NCI-H2107 (cell line): Measurements from ENCODE around the gene ELP5.
"Not testable (repeated sequence)": the region's sequence is repeated elsewhere in the genome, so short reads cannot be mapped to it uniquely, and the experiment has no call there.

Experiments used
- DNase-seq: peaks from one replicate; lab custom pipeline; 2025; lab: John Stamatoyannopoulos, UW

Gene ELP5

GRCh38 chr17:7236808-7237207 is 15.2 kb upstream of the ELP5 start:
- no peak for DNase-seq

DNA sequence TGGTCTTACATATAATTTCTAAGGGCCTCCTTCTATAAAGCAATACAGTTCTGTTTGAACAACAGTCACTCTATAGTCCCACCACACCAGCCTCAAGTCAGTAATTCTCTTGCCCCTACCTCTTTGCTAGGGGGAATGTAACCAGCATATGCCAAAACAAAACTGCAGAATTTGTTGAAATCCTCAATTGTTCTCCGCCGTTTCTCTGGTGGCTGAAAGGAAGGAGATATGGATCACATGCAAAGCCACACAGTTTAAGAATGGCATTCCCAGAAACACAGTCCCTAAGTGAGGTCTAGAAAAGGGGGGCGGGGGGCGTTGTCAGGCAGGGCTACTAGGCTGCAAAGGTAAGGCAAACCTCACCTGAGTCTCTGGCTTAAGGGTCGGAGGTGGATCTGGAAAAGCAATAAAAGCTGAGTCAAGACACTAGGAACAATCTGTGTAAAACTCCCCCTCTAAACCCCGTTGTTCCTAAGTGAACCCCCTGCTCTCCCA is 14.7 kb upstream of the ELP5 start:
- DNase-seq = no peak

DNA sequence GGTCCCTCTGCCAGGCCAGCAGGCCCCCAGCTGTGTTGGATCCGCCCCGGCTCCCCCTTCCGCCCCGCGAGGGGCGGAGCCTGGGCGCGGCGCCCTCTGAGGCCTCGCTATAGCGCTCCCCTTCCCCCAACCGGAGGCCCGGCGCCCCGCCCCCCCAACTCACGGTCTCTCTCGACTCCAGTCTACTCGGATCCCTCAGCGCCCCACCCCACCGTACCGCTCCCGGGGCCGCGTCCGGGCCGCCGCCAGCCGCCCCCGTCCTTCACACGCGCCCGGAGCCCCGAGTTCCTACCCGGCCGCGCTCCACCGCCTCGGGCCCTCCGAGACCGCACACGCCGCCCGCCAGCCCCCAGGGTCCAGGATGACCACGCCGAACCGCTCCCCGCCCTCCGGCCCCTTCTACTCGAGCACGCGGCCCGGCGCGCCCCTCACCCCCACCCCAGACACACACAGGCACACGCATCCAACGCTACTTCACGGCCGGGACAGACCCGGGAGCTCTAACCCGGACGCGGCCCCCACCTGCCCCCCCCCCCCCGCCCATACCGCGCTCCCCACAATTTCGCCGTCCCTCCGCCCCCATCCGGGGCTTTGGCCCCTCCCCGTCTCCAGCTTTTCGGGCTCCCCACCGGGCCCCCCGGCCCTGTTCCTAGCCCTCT is 14.1 kb upstream of the ELP5 start:
- DNase-seq = peak; percentile 22

DNA sequence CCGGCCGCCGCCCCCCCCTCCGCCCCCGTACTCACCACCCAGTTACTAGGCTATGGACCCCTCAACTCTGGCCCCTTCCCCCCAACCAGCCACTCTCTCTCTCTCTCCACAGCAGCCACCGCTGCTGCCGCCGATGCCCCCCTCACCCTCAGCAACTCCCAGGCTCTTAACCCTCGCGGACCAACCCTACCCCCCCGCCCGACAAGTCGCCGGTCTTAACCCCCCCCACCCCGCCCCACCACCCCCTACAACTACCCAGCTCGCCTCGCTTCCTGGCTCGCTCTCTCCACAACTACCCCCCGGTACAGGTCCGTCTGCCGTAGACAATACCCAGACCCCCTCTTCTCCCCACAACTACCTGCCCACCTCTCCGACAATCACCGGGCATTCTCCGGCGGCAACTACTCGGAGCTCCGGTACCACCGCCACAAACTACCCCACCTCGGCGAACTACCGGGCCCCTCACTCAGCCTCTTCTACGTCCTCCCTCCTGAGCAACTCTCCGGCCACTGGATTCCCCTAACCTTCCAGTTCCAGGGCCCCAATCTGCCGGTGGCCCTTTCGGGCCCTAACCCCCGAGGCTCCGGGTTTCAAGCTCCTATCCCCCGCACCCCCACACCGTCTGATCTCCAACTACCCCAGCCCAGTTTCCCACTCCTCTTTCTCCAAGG is 13.5 kb upstream of the ELP5 start:
- DNase-seq = no peak

DNA sequence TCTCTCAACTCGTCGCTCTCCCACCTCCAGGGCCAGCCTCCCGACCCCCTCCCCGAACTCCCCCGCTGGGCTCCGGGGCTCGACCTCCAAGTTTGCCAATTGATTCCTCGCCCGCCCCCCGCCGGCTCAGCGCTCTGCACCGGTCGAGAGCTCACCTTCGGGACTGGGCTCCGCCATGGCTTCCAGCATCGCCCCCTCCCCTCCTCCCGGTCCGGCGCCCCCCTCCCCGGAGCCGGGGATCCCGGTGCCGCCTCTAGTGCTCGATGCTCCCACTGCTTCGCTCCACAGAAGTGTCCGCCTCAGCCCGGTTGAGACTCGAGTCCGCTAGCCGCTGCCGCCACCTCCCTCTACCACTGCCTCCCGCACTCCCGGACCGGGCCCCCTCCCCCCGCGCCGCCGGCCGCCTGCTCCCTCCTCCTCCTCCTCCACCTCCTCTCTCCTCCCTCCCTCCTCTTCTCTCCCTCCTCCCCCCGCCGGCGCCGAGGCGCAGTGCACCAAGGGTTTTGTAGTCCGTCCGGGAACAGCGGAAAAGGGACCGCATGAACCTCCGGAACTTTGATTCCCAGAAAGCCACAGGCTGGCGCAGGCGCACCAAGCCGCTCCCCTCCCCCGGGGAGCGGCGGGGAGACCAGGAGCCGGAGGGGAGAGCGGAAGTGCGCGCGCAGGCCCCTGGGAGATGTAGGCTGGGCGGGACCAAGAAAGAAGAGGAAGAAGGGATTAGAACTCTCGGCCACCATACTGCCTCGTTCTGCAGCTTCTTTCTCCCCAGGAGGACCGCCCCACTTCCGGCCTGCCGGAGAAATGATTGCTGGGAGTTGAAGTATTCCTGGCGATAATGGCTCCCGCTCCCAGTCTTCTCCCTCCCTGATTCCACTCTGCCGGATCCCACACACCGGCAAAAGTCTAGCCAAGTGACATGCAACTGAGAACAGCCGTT is 12.7 kb upstream of the ELP5 start, which contains the start of gene PHF23:
TSS of gene PHF23 (minus strand) at position 367 of the 937 bp plus-strand sequence. CDS start at position 189, 178 bp downstream.
- peak; percentile 88 for DNase-seq

DNA sequence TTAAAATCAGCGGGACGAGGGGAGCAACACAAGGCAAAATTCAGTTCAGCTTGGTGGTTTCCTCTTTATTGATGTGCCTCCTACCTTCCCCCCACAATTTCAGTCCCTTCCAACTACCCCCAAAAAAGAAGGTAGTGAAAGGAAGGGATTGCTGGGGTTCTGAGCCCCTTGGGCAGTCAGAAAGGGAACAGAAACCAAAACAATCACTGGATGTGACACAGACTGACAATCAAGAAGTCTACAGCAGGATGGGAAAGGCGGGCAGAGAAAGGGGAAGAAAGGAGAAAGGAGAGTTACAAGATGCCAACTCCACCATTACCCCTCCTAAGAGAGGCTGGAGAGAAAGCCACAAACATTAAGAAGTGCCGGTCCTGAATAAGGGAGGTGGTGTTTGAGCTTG is 11.6 kb upstream of the ELP5 start:
- DNase-seq = no peak

DNA sequence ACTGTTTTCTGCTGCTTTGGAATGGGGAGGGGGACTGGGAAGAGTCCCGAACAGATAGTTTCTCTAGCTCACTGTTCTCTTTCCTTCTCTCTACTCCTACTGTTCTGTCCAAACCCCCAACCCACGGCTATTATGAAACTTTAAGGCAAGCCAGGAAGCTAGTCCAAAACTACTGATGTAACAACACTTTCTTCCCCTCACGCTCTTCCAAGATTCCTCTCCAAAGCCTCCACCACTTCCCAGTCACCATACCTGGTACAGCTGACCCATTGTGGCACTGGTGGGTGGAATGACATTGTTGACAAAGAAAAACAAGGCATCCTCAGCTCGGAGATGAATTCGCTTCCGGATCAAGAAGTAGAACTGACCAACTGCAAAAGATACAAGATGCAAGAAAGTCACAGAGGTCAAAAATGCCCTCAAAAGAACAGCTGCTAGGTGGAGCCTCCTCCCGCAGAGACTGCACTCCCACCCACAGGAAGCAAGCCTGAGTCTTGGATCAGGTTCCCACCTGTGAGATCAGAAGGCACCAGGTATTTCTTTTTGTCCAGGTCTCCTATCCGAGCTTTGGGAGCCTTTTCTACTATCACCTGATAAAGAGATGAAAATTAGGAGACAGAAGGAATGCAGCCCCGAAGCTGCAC is 10.8 kb upstream of the ELP5 start:
- DNase-seq = no peak

DNA sequence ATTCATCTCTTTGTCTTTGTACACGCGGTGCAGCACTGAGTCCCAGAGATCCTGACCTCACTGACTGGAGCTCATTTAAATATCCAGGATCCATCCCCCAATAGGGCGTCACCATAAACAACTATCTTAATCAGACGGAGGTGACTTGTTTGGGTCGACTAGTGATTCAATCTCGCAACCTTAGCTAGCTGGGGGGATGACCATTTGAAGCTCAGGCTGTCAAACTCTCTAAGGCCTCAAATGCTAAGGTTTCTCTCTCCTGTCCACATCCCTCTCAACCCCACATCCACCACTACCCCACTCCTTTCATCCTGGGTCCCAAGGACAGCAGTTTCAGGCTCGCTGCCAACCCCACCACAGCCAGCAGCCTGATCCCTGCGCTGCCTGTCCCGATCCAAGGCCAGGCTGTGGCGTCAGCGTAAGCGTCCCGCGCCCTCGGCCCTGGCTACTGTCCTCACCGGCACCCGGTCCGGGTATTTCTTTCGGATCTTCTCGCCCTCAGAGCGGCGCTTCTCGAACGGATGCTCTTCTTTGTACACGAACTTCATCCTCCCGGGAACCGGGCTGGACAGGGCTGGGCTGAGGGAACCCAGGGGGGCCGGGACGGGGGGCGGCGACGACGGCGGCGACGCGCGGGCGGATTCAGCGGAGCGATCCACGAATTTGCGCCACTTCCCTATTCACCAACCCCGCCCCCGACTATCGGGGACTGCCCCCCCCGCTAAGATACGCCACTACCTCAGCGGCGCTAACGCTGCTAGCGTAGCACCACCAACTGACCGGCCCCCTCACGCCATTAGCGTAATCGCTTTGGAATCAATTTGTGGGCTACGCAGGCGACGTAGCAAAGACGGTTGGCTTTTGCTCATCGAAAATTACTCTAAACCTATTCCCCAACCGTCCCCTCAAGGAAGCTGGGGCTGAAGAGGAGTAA is 10.0 kb upstream of the ELP5 start, which contains the start of gene GABARAP:
TSS of gene GABARAP (minus strand) at position 667 of the 934 bp plus-strand sequence. CDS start at position 548, 119 bp downstream.
- peak; percentile 53 for DNase-seq

DNA sequence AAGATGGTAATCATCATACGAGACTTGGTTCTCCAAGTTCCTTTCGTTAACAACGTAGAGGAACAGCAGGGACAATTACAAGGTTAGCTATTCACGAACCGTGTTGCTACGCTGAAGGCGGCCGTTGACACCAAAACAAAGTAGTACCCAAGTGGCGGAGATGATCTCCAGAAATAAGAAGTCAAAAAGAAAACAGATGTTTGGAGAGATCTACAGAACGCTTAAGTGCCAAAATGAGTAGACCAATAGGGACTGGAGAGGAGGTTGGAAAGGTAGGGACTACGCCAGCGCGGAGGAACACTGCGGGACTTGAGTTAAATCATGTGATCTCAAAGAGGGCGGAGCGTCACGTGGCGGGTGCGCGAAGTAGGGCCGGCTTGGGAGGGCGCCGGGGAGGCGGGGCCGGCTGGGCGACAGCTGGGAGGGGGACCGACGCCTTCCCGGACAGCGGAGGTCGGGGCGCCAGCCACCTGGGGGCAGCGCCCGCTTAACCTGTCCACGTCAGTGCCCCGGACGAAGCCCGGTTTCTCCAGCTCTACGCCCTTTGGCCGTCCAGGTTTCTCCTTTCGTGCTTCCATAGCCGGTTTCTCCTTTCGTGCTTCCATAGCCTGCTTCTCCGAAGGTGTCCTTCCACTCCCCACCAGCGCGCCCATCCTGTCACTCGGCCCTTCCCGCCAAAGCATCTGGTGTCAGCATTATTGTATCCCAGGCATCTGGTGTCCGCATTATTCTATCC is 9.1 kb upstream of the ELP5 start:
- peak; percentile 75 for DNase-seq

GRCh38 chr17:7243453-7243729 is 8.6 kb upstream of the ELP5 start:
- no peak for DNase-seq

DNA sequence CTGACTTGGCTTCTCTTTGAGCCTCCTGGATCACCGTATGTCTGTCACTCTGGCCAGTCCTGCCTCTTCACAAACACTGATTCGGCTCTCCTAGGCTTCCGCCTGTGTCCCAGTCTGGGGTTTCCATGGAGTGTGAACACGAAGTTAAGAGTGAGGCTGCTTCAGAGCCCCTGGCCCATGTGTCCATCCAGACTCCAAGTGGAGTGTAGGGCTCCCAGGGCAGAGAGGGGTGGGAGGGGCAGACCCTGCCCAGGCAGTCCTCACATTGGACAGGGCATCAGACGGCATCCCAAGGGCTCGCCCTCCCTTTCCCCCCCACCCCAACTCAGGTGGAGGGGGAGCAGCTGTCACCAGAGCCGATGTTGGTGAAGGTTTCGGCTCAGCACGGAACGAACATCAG is 8.2 kb upstream of the ELP5 start:
- not testable (repeated sequence) for DNase-seq

DNA sequence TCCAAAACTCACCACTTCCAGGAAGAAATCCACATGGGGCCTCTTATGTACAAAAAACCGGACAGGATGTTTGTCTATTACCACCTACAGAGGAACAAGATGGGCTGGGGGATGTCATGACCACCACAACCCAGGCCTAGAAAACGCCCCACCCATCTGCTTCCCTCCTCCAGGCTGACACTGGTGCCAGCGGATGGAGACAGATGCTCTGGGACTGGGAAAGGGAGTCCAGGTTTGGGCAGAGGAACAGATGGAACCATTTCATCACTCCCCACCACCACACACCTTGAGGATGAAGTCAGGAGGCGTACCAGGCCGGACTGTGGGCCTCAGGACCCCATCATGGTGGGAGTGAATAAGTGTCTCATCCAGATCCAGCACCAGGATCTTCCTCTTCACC is 5.2 kb upstream of the ELP5 start:
- DNase-seq = no peak

DNA sequence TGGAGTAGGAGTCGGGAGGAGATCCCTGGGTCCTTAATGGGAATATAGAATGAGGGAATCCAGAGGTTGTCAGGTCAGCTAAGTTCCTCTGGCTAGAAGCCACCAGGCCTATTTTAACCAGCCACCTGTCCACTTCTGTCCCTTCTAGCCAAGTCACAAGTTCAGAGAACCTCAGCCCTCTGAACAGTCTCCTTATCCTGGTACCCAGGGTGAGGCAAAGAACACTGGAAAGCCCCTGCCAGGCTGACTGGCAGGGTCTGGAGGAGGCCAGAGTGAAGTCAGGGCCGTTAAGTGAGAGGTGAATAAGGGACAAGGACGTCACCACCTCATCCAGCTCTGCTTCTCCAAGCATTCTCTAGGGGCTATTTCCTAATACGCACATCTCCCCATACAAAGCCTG is 3.2 kb upstream of the ELP5 start:
- DNase-seq = no peak

DNA sequence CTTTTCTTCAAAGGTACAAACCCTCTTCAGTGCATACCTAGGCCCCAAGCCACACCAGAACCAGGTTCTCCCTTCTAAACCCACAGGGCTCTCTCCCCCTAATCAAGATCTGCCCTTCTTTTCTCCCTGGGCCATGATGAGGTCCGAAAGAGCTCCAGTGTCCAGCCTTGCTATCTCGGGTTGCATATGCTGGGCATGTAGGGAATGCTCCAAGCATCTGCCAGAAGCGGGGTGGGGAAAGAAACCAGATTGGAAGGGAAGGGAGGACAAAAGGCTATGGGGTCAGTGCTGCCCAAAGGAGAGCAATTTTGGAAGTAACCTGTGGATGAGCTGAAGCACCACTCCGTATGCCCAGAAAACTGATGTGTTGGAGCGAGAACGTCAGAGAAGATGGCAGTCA is 2.8 kb upstream of the ELP5 start:
- DNase-seq = no peak

DNA sequence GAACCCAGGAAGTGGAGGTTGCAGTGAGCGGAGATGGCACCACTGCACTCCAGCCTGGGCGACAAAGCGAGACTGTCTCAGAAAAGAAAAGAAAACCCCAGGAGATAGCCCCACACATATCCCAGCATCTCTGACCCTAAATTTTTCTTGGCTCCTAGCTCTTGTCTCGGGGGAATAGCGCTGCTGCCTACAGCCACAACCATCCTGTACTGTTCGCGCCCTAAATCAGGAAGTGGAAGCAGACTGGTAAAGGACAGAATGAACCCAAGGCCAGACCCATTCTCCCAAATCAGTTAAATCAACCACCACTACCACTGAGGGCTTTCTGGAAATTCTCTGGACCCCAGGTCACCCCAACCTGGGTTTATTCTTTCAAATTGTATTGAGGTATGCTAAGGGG is 2.2 kb upstream of the ELP5 start:
- no peak for DNase-seq

DNA sequence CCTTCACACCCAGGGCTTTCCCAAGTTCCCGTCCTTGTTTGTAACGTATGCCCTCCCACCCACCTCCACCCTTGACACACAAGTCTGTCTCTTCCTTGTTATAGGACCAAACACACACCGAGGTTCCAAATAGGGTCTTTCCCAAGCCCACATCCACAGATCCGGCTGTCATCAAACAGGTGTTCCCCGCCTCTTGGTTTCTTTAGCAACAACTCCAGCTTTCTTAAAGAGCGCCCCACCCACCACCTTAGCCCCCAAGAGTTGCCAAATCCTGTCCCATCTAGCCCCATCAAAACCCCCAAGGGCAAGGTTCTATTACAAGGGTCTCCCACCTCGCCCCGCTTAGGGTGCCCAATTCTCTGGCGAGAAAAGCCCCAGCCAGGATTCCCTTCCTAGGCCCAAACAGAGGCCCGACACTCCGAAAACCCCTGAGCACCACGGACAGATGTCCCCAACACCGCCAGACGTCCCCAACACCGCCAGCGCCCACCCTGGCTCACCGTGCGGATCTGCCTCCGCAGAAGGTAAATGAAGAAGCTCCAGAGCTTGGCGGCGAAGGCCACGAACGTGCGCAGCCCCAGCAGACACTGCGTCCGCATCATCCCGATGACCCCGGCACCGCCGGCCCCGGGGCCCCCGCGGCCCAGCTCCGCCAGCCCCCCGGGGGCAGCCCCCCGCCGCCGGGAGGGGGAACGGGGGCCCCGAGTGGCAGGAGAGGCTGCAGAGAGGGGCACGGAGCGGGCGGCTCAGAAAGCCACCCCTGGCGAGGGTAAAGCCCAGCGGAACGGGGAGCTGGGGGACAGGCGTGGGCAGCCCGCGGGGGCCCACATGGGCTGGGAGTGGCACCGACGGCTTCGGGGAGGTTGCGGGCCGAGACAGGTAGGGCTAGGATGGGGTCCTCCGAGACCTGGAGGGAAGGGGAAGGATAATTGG is 1.1 kb upstream of the ELP5 start:
- no peak for DNase-seq

GRCh38 chr17:7251661-7252175 is 297 bp upstream of the ELP5 start, which contains the start of gene CTDNEP1:
TSS of gene CTDNEP1 (minus strand) at chr17:7251734. CDS start at chr17:7251296, 438 bp downstream.
- DNase-seq = peak; percentile 83

DNA sequence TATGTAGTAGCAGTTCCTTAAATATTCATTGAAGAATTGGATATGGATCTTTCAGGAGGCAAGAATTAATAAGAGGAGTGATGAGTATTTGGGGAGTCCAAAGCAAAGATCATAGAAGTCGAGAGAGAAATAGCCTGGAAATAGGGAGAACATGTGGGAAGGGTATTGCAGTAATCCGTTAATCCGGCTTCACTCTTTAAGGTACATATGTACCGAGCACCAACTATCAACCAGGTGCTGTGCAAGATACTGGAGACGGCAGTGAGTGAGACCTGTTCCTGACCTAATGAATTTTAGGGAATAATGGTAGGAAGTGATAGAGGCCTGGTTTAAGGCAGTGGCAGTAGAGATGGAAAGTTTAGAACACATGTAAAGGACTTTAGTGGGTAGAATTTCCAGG is 1.1 kb downstream of the ELP5 start:
- DNase-seq = no peak

- DNase-seq = no peak
Measured at GRCh38 chr17:7254511-7254910, 2.5 kb downstream of the ELP5 start.
